Hepatocyte (in vitro differentiated cells): ENCODE data around the gene CLIP2. TPM values are rescaled to one million over a fixed set of nuclear protein-coding genes. Genes with fewer than 3 reads are reported as not detected.
A peak's percentile ranks its signal among the peaks of the same experiment; 100 is the strongest.
"Not testable (repeated sequence)": the region's sequence is repeated elsewhere in the genome, so short reads cannot be mapped to it uniquely, and the experiment has no call there.

Experiments
- DNase-seq: peaks from one replicate; pipeline ENCODE4 v3.0.0-alpha.2; 2016; ENCODE audit warnings: low spot score
- H2AFZ ChIP-seq: fragments of 200-600 bp; sonication (generic); 2 replicates; pipeline ENCODE4 v1.6.0; 2016; ENCODE audit warnings: antibody characterized with exemption, mild to moderate bottlenecking
- H3K27ac ChIP-seq: fragments of 200-600 bp; sonication (generic); 2 replicates; pipeline ENCODE4 v1.5.1; 2016; ENCODE audit warnings: mild to moderate bottlenecking
- H3K27me3 ChIP-seq: fragments of 200-600 bp; sonication (generic); 2 replicates; pipeline ENCODE4 v1.6.1; 2016
- H3K36me3 ChIP-seq: fragments of 200-600 bp; sonication (generic); replicated peaks from 2 replicates; pipeline ENCODE4 v1.5.1; 2016; ENCODE audit warnings: low read depth; ENCODE audit not compliant: insufficient read depth
- H3K4me1 ChIP-seq: fragments of 200-600 bp; sonication (generic); 2 replicates; pipeline ENCODE4 v1.5.1; 2016; ENCODE audit warnings: mild to moderate bottlenecking, moderate library complexity; ENCODE audit not compliant: insufficient read depth
- H3K4me2 ChIP-seq: fragments of 200-600 bp; sonication (generic); 2 replicates; pipeline ENCODE4 v1.6.0; 2016
- H3K4me3 ChIP-seq: fragments of 200-600 bp; sonication (generic); 2 replicates; pipeline ENCODE4 v1.5.1; 2016; ENCODE audit warnings: mild to moderate bottlenecking
- H3K79me2 ChIP-seq: fragments of 200-600 bp; sonication (generic); 2 replicates; pipeline ENCODE4 v1.6.0; 2017; ENCODE audit warnings: mild to moderate bottlenecking
- H3K9me2 ChIP-seq: fragments of 200-600 bp; sonication (generic); replicated peaks from 2 replicates; pipeline ENCODE4 v1.6.0; 2017; ENCODE audit warnings: mild to moderate bottlenecking; ENCODE audit not compliant: insufficient read depth
- H3K9me3 ChIP-seq: fragments of 200-600 bp; sonication (generic); 2 replicates; pipeline ENCODE4 v1.5.1; 2016; ENCODE audit warnings: low read depth, mild to moderate bottlenecking
- H4K20me1 ChIP-seq: fragments of 200-600 bp; sonication (generic); 2 replicates; pipeline ENCODE4 v1.6.0; 2016; ENCODE audit warnings: mild to moderate bottlenecking; ENCODE audit not compliant: insufficient read depth, poor library complexity, severe bottlenecking
- CTCF ChIP-seq: fragments of 200-600 bp; sonication (generic); IDR thresholded peaks from 2 replicates; pipeline ENCODE4 v1.5.1; 2016; ENCODE audit warnings: antibody characterized with exemption, mild to moderate bottlenecking; ENCODE audit not compliant: poor library complexity
- EZH2 ChIP-seq: fragments of 200-600 bp; sonication (generic); IDR thresholded peaks from 2 replicates; pipeline ENCODE4 v1.6.1; 2016; ENCODE audit warnings: antibody characterized with exemption, mild to moderate bottlenecking, borderline replicate concordance
- EZH2phosphoT487 ChIP-seq: fragments of 200-600 bp; sonication (generic); IDR thresholded peaks from one replicate; pipeline ENCODE4 v1.6.1; 2018; ENCODE audit warnings: antibody characterized with exemption, mild to moderate bottlenecking, low read depth, moderate library complexity; ENCODE audit not compliant: unreplicated experiment, severe bottlenecking
- WGBS: methylation state at CpG from one replicate; pipeline ENCODE4 v1.1.6; 2016; ENCODE audit warnings: low lambda C conversion rate; ENCODE audit errors: missing lambda C conversion rate; 5-methylcytosine and 5-hydroxymethylcytosine counted together
- polyA plus RNA-seq: library from polyadenylated mRNA; unstranded; fragments of >200 nt; fragmentation: Nextera tagmentation; extraction: Ambion mirVana; gene quantifications from 2 replicates; pipeline ENCODE4 v1.2.1, GENCODE V29; 2016
- total RNA-seq: library from RNA; depleted of rRNA; stranded (reverse); fragments of >200 nt; gene quantifications from 2 replicates; pipeline ENCODE4 v1.2.3, GENCODE V29; 2014

Gene CLIP2
- total and polyA plus RNA-seq, 2 experiments from 2014 or later: 17.9 to 28.5 TPM

- Histone ChIP-seq H3K27me3 (no peaks in the 10 kb centered on the region), H3K9me3 (no peaks in the 10 kb centered on the region), H3K79me2 (no peaks in the 10 kb centered on the region), H3K9me2 (no peaks in the 10 kb centered on the region), H4K20me1 (no peaks in the 10 kb centered on the region), H3K4me1 (no peaks in the 10 kb centered on the region), H2AFZ (no peak overlapping the region), H3K27ac (no peak overlapping the region), H3K4me2 (no peak overlapping the region), H3K4me3 (no peak overlapping the region), H3K36me3 (no peaks in the 10 kb centered on the region)
- 92% methylated on average over 22 of the region's 22 CpGs for WGBS
- TF ChIP-seq EZH2 (no peak), CTCF (no peak), EZH2phosphoT487 (no peak)
- no peak for DNase-seq
These were observed 111.4 kb downstream of the CLIP2 start for GRCh38 chr7:74400420-74401136.

GRCh38 chr7:74401137-74401859, 112.1 kb downstream of the CLIP2 start:
- Histone ChIP-seq H3K9me2 (no peaks in the 10 kb centered on the region), H3K4me2 (no peak overlapping the region), H2AFZ (no peak overlapping the region), H3K27ac (no peak overlapping the region), H3K4me3 (no peak overlapping the region), H3K27me3 (no peaks in the 10 kb centered on the region), H3K79me2 (no peaks in the 10 kb centered on the region), H3K36me3 (no peaks in the 10 kb centered on the region), H4K20me1 (no peaks in the 10 kb centered on the region), H3K4me1 (no peaks in the 10 kb centered on the region), H3K9me3 (no peaks in the 10 kb centered on the region)
- 42% methylated on average over 14 of the region's 14 CpGs for WGBS
- TF ChIP-seq CTCF: peak; percentile 95
- no peak for TF ChIP-seq EZH2
- peak; percentile 81 for DNase-seq

GRCh38 chr7:74402668-74403067, 113.5 kb downstream of the CLIP2 start:
- not testable (repeated sequence) for DNase-seq, H3K4me1 ChIP-seq, H2AFZ ChIP-seq, H4K20me1 ChIP-seq, H3K27me3 ChIP-seq, H3K36me3 ChIP-seq, H3K4me2 ChIP-seq, H3K9me2 ChIP-seq, H3K4me3 ChIP-seq, H3K79me2 ChIP-seq, H3K27ac ChIP-seq, H3K9me3 ChIP-seq
- 97% methylated on average over 3 of the region's 3 CpGs for WGBS

DNA sequence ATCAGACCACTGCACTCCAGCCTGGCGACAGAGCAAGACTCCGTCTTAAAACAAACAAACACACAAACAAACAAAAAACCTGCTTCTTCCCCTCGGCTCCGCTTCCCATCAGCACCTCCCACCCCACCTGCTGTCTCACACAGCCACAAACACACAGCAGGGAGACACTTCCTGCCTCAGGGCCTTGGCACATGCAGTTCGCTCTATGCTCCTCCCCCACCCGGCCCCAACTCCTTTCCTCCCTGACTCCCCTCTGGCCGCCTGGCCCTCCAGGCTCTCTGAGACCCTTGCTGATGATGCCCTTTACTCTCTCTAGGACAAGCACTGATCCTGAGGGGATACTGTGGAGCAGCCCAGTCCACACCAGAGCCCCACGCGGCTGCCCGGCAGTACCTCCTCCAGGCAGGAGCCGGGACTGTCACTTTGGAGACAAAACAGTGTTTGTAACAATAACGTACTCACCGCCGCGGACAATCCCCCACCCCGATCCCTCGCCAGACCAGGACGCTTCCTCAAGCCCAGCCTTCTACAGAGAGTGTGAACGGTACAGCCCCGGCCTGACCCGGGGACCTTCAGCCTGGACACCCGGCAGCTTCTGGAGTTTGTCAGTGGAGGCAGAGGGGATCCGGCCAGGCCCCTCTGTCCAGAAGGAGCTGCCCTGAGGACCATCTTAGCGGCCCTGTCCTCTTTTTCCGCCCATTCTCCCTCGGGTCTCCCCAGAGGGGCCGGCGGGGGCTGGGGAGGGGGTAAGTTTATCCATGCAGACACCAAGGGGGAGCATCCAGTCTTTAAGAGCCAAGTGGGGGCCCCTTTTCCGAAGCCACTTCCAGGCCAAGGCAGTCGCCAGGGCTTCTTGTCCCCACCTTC, 114.5 kb downstream of the CLIP2 start:
- no peaks in the 10 kb centered on the region for H3K9me2 ChIP-seq
- WGBS: 86% methylated on average over 30 of the region's 30 CpGs
- no peaks in the 10 kb centered on the region for H3K27me3 ChIP-seq
- no peaks in the 10 kb centered on the region for H3K36me3 ChIP-seq
- H3K9me3 ChIP-seq: no peaks in the 10 kb centered on the region
- H3K4me3 ChIP-seq: no peak overlapping the region
- H3K79me2 ChIP-seq: no peaks in the 10 kb centered on the region
- no peaks in the 10 kb centered on the region for H4K20me1 ChIP-seq
- no peak overlapping the region for H3K27ac ChIP-seq
- no peaks in the 10 kb centered on the region for H3K4me1 ChIP-seq
- TF ChIP-seq CTCF (no peak), EZH2phosphoT487 (no peak), EZH2 (no peak)
- no peak for DNase-seq
- no peak overlapping the region for H3K4me2 ChIP-seq
- H2AFZ ChIP-seq: no peak overlapping the region
